Right lobe of liver (tissue), 6 donors: ENCODE measurements around the gene CRIM1. TPM values are rescaled to one million over a fixed set of nuclear protein-coding genes. Genes with fewer than 3 reads are reported as not detected.

Experiments used
- ATAC-seq, 4 donors: fragments of 200-7000 bp; cut with Tn5 transposase; one replicate each; pipeline ENCODE4 v1.9.1; 2020; ENCODE audit warnings: mild to moderate bottlenecking in 4 of 4, moderate library complexity in 4 of 4
- DNase-seq, 3 donors: peaks; one replicate each; pipeline ENCODE4 v3.0.0-alpha.2; 2020
- H3K27ac ChIP-seq, 3 donors: fragments of 200-600 bp; one replicate each; pipeline ENCODE4 v1.8.0; 2022
- H3K27me3 ChIP-seq, 2 donors: fragments of 200-600 bp; one replicate each; pipeline ENCODE4 v1.8.0; 2022
- H3K36me3 ChIP-seq, 4 donors: fragments of 200-600 bp; sonication (generic) in 1 of 4; one replicate each; pipeline versions ENCODE4 v1.5.1 to v1.8.0; 2017 to 2022; ENCODE audit warnings: control low read depth in 1 of 4
- H3K4me1 ChIP-seq, 4 donors: fragments of 200-600 bp; sonication (generic) in 1 of 4; one replicate each; pipeline versions ENCODE4 v1.5.1 to v1.8.0; 2017 to 2022; ENCODE audit warnings: control low read depth in 1 of 4
- H3K4me3 ChIP-seq, 3 donors: fragments of 200-600 bp; one replicate each; pipeline ENCODE4 v1.8.0; 2022
- H3K9me3 ChIP-seq, 4 donors: fragments of 200-600 bp; sonication (generic) in 1 of 4; one replicate each; pipeline versions ENCODE4 v1.5.1 to v1.8.0; 2017 to 2022; ENCODE audit warnings: control low read depth in 1 of 4
- POLR2A ChIP-seq: fragments of 450-650 bp; IDR thresholded peaks from one replicate; pipeline ENCODE4 v1.6.1; 2017; ENCODE audit warnings: antibody characterized with exemption, mild to moderate bottlenecking
- WGBS: methylation state at CpG from one replicate; pipeline ENCODE4 v1.1.6; 2018; ENCODE audit warnings: low coverage, low lambda C conversion rate; ENCODE audit not compliant: insufficient coverage; ENCODE audit errors: missing lambda C conversion rate; 5-methylcytosine and 5-hydroxymethylcytosine counted together
- intact Hi-C, 2 donors: fragments of 100-400 bp; cut with DNase I; formaldehyde crosslinking; loops; one replicate each; pipeline versions ENCODE4 v1.11.2 to v1.14.1; 2022
- total RNA-seq, 6 experiments: library from RNA; depleted of rRNA in 2 of 6; stranded (reverse); fragments of >200 nt in 2 of 6; fragmentation: NEBNext Ultra II Directional in 3 of 6; extraction: Animal tissue kit (Norgen Biotek cat#: 25700) in 3 of 6; gene quantifications; one replicate each; pipeline versions ENCODE4 v1.1.0 to v1.2.4, GENCODE V29; 2016 to 2023
- TF ChIP-seq, protein P1 (sequence below), 4 donors: fragments of 200-600 bp in 3 of 4; fragments of 450-650 bp in 1 of 4; IDR thresholded peaks; one replicate each; pipeline versions ENCODE4 v1.5.1 to v1.8.0; 2016 to 2022; ENCODE audit warnings: antibody characterized with exemption in 4 of 4, mild to moderate bottlenecking in 2 of 4
- donor health status: DM: no; HTN: yes; CAD: no.
- donor health status: DM: no; HTN: no; CAD: no.
- donor health status: DM: no; HTN: no; CAD: no.
- donor health status: DM: no; HTN: yes; CAD: no.
- donor health status: DM: no; HTN: yes; CAD: no.

Gene CRIM1
- total RNA-seq, 6 experiments from 2014 or later: 4.2 to 30.5 (median 16.7) TPM

DNA sequence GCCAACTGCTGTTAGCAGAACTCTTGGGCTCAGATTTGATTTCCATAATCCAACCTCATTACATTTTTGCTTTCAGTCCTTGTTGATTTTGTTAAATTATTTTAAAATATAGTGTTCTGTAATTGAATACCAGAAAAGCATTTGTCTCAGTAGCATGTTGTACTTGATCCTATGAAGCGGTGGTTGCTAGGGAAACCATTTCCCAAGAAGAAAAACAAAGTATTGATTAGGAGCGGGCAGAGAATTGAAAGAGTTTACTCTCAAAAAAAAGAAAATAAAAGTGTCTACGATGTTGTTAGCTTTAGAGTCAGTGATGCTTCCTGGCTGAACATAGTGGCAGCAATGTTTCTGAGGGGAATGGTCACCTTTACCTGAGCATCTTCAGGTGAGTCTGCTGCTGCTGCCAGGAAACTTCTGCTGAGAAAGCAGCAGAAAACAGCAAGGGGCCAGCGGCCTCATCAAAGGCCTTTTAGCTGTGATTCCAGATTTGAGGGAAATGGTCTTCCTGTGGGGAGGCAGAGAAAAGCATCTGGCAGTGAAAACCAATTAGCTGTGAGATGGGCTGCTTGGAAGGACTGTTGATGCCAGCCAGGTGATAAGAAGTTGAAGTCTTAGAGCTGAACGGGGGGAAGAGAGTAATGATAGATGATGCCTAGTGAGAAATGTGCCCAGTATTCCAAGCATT, 37.1 kb downstream of the CRIM1 start:
- no peak overlapping the region for H3K27ac ChIP-seq
- DNase-seq (no peak), ATAC-seq (no peak)
- H3K9me3 ChIP-seq: no peaks in the 10 kb centered on the region
- no peaks in the 10 kb centered on the region for H3K36me3 ChIP-seq
- 35% methylated on average over 5 of the region's 5 CpGs for WGBS
- intact Hi-C loops: no loop called here
- H3K27me3 ChIP-seq: no peaks in the 10 kb centered on the region
- H3K4me1 ChIP-seq: no peaks in the 10 kb centered on the region
- TF ChIP-seq, protein P1, sequence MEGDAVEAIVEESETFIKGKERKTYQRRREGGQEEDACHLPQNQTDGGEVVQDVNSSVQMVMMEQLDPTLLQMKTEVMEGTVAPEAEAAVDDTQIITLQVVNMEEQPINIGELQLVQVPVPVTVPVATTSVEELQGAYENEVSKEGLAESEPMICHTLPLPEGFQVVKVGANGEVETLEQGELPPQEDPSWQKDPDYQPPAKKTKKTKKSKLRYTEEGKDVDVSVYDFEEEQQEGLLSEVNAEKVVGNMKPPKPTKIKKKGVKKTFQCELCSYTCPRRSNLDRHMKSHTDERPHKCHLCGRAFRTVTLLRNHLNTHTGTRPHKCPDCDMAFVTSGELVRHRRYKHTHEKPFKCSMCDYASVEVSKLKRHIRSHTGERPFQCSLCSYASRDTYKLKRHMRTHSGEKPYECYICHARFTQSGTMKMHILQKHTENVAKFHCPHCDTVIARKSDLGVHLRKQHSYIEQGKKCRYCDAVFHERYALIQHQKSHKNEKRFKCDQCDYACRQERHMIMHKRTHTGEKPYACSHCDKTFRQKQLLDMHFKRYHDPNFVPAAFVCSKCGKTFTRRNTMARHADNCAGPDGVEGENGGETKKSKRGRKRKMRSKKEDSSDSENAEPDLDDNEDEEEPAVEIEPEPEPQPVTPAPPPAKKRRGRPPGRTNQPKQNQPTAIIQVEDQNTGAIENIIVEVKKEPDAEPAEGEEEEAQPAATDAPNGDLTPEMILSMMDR (IDR thresholded peaks at IDR 0.05): no peak
- TF ChIP-seq POLR2A: no peak
- no peak overlapping the region for H3K4me3 ChIP-seq

- TF ChIP-seq, protein P1 (IDR thresholded peaks at IDR 0.05): no peak
- TF ChIP-seq POLR2A: no peak
- Histone ChIP-seq H3K9me3 (no peaks in the 10 kb centered on the region), H3K27ac (no peak overlapping the region), H3K4me3 (no peak overlapping the region), H3K36me3 (no peaks in the 10 kb centered on the region), H3K27me3 (no peaks in the 10 kb centered on the region), H3K4me1 (no peaks in the 10 kb centered on the region)
- intact Hi-C loops: no loop called here
- no peak for DNase-seq
- WGBS: no CpG with 5 or more reads among the region's 4 CpGs
- ATAC-seq: no peak
Observed at GRCh38 chr2:36393738-36394256, 38.2 kb downstream of the CRIM1 start.

- no peak for DNase-seq
- no peaks in the 10 kb centered on the region for H3K27me3 ChIP-seq
- no peak overlapping the region for H3K27ac ChIP-seq
- intact Hi-C loops: no loop called here
- H3K36me3 ChIP-seq: no peaks in the 10 kb centered on the region
- H3K9me3 ChIP-seq: no peaks in the 10 kb centered on the region
- H3K4me3 ChIP-seq: no peak overlapping the region
- no peaks in the 10 kb centered on the region for H3K4me1 ChIP-seq
- no peak for TF ChIP-seq POLR2A
- TF ChIP-seq, protein P1 (IDR thresholded peaks at IDR 0.05): no peak
- ATAC-seq: no peak
- 71% methylated on average over 6 of the region's 6 CpGs for WGBS
Observed at GRCh38 chr2:36394804-36395203, 39.2 kb downstream of the CRIM1 start.

DNA sequence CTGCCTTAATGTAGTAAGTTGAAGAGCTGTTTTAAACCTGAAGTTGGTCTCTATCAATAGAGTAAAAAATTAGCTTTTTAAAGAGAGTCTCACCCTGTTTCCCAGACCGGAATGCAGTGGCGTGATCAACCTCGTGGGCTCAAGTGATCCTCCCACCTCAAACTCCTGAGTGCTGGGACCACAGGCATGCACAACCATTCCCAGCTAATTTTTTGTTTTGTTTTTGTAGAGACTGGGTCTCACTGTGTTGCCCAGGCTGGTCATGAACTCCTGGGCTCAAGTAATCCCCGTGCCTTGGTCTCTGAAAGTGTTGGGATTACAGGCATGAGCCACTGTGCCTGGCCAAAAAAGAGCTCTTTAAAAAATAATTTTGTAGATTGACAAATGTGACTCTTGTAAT, 40.3 kb downstream of the CRIM1 start:
- Histone ChIP-seq H3K9me3 (no peaks in the 10 kb centered on the region), H3K27ac (no peak overlapping the region), H3K27me3 (no peaks in the 10 kb centered on the region), H3K4me3 (no peak overlapping the region), H3K4me1 (no peaks in the 10 kb centered on the region), H3K36me3 (no peaks in the 10 kb centered on the region)
- DNase-seq (no peak), ATAC-seq (no peak)
- TF ChIP-seq POLR2A: no peak
- TF ChIP-seq, protein P1 (IDR thresholded peaks at IDR 0.05): no peak
- intact Hi-C loops: no loop called here
- WGBS: 65% methylated on average over 4 of the region's 4 CpGs
